WTC11 (cell line): ENCODE data around the gene LIN7C.

Experiments used
- ETV6 ChIP-seq: sonication (generic); formaldehyde crosslinking; IDR thresholded peaks from 2 replicates; pipeline ENCODE4 v1.8.1; 2022; ENCODE audit warnings: mild to moderate bottlenecking, missing genetic modification reagents
- FOXP1 ChIP-seq: sonication (generic); formaldehyde crosslinking; IDR thresholded peaks from 2 replicates; pipeline ENCODE4 v1.8.0; 2022; ENCODE audit warnings: missing genetic modification reagents, mild to moderate bottlenecking, moderate library complexity, borderline replicate concordance
- GABPB1 ChIP-seq: sonication (generic); formaldehyde crosslinking; IDR thresholded peaks from 2 replicates; pipeline ENCODE4 v1.8.1; 2023; ENCODE audit warnings: mild to moderate bottlenecking, missing genetic modification reagents
- NR2C2 ChIP-seq: sonication (generic); formaldehyde crosslinking; IDR thresholded peaks from 2 replicates; pipeline ENCODE4 v1.8.0; 2022; ENCODE audit warnings: mild to moderate bottlenecking, missing genetic modification reagents
- ZNF416 ChIP-seq: fragments of 250-450 bp; sonication (Bioruptor Pico); IDR thresholded peaks from 2 replicates; pipeline ENCODE4 v1.9.0; 2021; ENCODE audit warnings: mild to moderate bottlenecking, inconsistent platforms
- TF ChIP-seq, protein P1 (sequence below): fragments of 200-600 bp; IDR thresholded peaks from 2 replicates; pipeline ENCODE4 v1.8.0; 2022; ENCODE audit warnings: antibody characterized with exemption
- TF ChIP-seq, protein P2 (sequence below): sonication (generic); formaldehyde crosslinking; IDR thresholded peaks from 2 replicates; pipeline ENCODE4 v1.8.1; 2022; ENCODE audit warnings: low read depth, missing genetic modification reagents, borderline replicate concordance
- TF ChIP-seq, protein P3 (sequence below): sonication (generic); formaldehyde crosslinking; IDR thresholded peaks from 2 replicates; pipeline ENCODE4 v1.8.0; 2022; ENCODE audit warnings: mild to moderate bottlenecking, missing genetic modification reagents
- TF ChIP-seq, protein P4 (sequence below): sonication (generic); formaldehyde crosslinking; IDR thresholded peaks from 2 replicates; pipeline ENCODE4 v1.8.1; 2022; ENCODE audit warnings: missing genetic modification reagents, borderline replicate concordance
- TF ChIP-seq, protein P5 (sequence below): sonication (generic); formaldehyde crosslinking; IDR thresholded peaks from 2 replicates; pipeline ENCODE4 v1.8.1; 2023; ENCODE audit warnings: mild to moderate bottlenecking, moderate library complexity, missing genetic modification reagents
- TF ChIP-seq, protein P6 (sequence below): sonication (generic); formaldehyde crosslinking; conservative IDR thresholded peaks from 2 replicates; pipeline ENCODE4 v1.8.1; 2022; ENCODE audit warnings: mild to moderate bottlenecking, missing genetic modification reagents
- TF ChIP-seq, protein P7 (sequence below): sonication (generic); formaldehyde crosslinking; IDR thresholded peaks from 2 replicates; pipeline ENCODE4 v1.8.0; 2022; ENCODE audit warnings: mild to moderate bottlenecking, missing genetic modification reagents
- TF ChIP-seq, protein P8 (sequence below): sonication (generic); formaldehyde crosslinking; IDR thresholded peaks from 2 replicates; pipeline ENCODE4 v1.8.1; 2023; ENCODE audit warnings: mild to moderate bottlenecking, missing genetic modification reagents, moderate library complexity

DNA sequence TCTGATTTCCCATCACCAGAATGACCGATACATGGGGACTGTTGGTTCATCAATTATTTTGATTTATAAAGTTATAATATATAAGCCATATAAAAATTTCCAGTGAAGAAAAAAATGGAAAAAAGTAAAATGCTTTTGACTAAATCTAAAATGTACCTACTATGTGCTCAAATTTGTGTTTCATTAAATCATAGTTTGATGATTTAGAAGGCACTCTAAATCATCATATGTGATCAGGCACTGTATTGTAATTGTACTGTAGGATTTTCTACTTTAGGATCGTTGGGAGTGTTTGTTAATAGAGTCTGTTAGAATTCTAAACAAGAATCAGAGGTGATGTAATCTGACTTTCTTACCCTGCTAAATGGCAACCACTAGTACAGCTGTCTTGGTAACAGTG is 2.4 kb downstream of the LIN7C start:
- TF ChIP-seq GABPB1 (CRISPR knock-in tag) = no peak
- TF ChIP-seq, protein P1, sequence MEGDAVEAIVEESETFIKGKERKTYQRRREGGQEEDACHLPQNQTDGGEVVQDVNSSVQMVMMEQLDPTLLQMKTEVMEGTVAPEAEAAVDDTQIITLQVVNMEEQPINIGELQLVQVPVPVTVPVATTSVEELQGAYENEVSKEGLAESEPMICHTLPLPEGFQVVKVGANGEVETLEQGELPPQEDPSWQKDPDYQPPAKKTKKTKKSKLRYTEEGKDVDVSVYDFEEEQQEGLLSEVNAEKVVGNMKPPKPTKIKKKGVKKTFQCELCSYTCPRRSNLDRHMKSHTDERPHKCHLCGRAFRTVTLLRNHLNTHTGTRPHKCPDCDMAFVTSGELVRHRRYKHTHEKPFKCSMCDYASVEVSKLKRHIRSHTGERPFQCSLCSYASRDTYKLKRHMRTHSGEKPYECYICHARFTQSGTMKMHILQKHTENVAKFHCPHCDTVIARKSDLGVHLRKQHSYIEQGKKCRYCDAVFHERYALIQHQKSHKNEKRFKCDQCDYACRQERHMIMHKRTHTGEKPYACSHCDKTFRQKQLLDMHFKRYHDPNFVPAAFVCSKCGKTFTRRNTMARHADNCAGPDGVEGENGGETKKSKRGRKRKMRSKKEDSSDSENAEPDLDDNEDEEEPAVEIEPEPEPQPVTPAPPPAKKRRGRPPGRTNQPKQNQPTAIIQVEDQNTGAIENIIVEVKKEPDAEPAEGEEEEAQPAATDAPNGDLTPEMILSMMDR = no peak
- TF ChIP-seq, protein P2, sequence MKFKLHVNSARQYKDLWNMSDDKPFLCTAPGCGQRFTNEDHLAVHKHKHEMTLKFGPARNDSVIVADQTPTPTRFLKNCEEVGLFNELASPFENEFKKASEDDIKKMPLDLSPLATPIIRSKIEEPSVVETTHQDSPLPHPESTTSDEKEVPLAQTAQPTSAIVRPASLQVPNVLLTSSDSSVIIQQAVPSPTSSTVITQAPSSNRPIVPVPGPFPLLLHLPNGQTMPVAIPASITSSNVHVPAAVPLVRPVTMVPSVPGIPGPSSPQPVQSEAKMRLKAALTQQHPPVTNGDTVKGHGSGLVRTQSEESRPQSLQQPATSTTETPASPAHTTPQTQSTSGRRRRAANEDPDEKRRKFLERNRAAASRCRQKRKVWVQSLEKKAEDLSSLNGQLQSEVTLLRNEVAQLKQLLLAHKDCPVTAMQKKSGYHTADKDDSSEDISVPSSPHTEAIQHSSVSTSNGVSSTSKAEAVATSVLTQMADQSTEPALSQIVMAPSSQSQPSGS (CRISPR knock-in tag) = no peak
- TF ChIP-seq, protein P3, sequence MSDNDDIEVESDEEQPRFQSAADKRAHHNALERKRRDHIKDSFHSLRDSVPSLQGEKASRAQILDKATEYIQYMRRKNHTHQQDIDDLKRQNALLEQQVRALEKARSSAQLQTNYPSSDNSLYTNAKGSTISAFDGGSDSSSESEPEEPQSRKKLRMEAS (CRISPR knock-in tag) = no peak
- TF ChIP-seq ZNF416 = no peak
- TF ChIP-seq, protein P4, sequence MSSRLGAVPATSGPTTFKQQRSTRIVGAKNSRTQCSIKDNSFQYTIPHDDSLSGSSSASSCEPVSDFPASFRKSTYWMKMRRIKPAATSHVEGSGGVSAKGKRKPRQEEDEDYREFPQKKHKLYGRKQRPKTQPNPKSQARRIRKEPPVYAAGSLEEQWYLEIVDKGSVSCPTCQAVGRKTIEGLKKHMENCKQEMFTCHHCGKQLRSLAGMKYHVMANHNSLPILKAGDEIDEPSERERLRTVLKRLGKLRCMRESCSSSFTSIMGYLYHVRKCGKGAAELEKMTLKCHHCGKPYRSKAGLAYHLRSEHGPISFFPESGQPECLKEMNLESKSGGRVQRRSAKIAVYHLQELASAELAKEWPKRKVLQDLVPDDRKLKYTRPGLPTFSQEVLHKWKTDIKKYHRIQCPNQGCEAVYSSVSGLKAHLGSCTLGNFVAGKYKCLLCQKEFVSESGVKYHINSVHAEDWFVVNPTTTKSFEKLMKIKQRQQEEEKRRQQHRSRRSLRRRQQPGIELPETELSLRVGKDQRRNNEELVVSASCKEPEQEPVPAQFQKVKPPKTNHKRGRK (CRISPR knock-in tag) = no peak
- TF ChIP-seq, protein P5, sequence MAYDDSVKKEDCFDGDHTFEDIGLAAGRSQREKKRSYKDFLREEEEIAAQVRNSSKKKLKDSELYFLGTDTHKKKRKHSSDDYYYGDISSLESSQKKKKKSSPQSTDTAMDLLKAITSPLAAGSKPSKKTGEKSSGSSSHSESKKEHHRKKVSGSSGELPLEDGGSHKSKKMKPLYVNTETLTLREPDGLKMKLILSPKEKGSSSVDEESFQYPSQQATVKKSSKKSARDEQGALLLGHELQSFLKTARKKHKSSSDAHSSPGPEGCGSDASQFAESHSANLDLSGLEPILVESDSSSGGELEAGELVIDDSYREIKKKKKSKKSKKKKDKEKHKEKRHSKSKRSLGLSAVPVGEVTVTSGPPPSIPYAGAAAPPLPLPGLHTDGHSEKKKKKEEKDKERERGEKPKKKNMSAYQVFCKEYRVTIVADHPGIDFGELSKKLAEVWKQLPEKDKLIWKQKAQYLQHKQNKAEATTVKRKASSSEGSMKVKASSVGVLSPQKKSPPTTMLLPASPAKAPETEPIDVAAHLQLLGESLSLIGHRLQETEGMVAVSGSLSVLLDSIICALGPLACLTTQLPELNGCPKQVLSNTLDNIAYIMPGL (CRISPR knock-in tag) = no peak
- TF ChIP-seq, protein P6, sequence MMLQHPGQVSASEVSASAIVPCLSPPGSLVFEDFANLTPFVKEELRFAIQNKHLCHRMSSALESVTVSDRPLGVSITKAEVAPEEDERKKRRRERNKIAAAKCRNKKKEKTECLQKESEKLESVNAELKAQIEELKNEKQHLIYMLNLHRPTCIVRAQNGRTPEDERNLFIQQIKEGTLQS = no peak
- TF ChIP-seq FOXP1 (CRISPR knock-in tag) = no peak
- TF ChIP-seq, protein P7, sequence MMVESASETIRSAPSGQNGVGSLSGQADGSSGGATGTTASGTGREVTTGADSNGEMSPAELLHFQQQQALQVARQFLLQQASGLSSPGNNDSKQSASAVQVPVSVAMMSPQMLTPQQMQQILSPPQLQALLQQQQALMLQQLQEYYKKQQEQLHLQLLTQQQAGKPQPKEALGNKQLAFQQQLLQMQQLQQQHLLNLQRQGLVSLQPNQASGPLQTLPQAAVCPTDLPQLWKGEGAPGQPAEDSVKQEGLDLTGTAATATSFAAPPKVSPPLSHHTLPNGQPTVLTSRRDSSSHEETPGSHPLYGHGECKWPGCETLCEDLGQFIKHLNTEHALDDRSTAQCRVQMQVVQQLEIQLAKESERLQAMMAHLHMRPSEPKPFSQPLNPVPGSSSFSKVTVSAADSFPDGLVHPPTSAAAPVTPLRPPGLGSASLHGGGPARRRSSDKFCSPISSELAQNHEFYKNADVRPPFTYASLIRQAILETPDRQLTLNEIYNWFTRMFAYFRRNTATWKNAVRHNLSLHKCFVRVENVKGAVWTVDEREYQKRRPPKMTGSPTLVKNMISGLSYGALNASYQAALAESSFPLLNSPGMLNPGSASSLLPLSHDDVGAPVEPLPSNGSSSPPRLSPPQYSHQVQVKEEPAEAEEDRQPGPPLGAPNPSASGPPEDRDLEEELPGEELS = no peak
- TF ChIP-seq, protein P8, sequence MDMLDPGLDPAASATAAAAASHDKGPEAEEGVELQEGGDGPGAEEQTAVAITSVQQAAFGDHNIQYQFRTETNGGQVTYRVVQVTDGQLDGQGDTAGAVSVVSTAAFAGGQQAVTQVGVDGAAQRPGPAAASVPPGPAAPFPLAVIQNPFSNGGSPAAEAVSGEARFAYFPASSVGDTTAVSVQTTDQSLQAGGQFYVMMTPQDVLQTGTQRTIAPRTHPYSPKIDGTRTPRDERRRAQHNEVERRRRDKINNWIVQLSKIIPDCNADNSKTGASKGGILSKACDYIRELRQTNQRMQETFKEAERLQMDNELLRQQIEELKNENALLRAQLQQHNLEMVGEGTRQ (CRISPR knock-in tag) = no peak
- no peak for TF ChIP-seq ETV6 (CRISPR knock-in tag)
- TF ChIP-seq NR2C2 = no peak
